Fibroblast of skin of left quadriceps (primary cell): ENCODE measurements around the gene DGCR6L.
"Not testable (repeated sequence)": the region's sequence is repeated elsewhere in the genome, so short reads cannot be mapped to it uniquely, and the experiment has no call there.

Experiments used
- DNase-seq, 2 experiments: peaks; one replicate each; pipeline ENCODE4 v3.0.0-alpha.2; 2013; ENCODE audit warnings: low read depth in 2 of 2

Gene DGCR6L

DNA sequence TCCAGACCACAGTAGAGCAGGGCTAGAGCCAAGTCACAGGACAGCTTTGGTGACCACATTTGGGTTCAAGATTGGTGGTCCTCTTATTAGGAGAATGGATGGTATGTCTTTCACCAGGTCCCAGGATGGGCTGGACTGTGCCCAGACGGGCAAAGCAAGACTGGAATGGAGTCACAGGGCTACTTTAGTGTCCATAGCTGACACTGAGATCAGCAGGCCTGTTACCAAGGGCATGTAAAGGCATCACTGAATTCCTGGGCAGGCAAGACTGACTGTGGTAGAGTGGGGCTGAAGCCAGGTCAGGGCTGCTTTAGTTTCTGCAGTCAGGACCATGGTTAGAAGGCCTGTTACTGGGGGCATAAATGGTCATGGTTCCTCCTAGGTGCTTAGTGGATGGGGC, 6.1 kb upstream of the DGCR6L start:
- not testable (repeated sequence) for DNase-seq

DNA sequence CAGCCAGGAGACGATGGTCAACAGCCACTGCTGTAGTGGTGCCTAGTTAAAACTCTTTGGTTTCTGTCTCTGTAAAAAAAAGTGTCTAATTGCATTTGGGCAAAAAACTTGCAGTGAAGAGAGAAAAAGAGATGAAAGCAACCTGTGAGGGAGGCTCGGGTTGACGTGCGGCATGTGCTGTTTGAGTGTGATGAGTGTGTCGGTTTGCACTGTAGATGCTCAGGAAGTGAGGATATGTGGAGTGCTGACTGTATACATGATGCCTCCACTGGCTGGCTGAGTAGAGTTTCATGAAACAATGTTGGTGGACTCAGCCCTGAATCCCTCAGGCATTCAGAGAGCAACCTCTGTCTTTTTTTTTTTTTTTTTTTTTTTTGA, 4.3 kb upstream of the DGCR6L start:
- DNase-seq: no peak

DNA sequence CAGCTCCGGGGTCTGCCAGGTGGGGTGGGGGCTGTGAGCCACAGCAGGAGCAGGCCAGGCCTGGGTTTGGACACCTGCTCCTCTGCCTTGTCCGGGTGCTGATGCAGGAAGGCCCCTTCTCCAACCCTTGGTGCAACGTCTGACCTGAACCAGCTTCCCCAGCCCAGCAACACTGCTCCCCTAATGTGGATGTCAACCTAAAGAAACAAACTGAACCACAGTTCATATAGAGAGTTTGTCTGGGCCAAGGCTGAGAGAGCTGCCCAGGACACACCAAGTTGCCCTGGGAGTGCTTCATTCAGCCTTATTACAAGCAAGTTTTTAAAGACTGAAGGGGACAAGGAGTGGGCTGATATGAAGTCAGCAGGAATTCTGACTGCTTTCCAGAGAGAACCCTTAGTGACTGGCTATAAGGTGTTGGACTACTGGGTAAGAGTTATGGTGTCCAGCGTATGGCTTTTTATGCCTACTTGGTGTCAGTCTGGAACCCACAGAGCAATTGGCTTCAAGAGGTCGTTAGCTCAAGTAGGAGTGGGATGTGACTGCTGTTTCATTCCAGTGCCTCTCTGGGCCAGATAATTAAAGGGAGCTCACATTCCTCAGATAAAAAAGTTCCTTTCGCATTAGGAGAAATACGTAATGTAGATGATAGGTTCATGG, 1.8 kb upstream of the DGCR6L start:
- not testable (repeated sequence) for DNase-seq

DNA sequence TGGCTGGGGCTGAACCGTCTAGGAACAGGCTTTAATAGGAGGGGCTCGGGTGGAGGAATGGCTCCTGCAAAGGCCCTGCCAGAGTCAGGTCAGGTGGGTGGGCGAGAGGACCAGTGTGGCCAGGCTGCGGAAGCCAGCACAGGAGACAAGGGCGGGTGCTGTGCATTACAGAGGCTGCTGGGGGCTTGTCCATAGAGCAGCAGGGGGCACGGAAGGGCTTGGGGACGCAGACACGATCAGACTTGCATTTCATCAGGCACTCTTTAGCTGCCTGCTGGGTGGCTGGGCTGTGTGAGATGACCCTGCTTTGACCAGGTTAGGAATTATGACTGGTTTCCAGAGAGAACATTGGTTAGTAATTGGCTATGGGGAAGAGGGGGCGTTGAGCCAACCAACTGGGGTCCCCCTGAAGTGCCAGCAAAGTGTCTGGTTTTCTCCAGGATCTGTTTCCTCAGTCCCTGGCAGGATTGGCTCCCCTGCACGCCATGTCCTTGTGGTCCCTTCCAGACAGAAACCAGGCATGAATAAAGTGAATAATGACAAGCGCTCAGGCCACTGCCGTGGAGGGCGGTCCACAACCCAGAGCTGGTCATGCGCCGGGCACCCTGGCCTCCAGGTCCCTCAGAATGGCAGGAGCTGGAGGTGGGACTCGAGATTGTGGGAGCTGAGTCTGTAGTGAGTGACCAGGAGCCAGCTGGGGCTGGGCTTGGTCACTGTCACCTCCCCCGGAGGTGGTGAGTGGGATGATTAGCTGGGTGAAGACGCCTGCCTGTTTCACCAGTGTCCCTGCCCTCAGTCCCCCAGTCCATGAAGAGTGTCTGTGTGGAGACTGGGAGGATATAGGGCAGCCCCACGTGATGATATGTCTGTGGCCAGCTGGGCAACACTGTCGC, 1.0 kb upstream of the DGCR6L start:
- DNase-seq: not testable (repeated sequence)

DNA sequence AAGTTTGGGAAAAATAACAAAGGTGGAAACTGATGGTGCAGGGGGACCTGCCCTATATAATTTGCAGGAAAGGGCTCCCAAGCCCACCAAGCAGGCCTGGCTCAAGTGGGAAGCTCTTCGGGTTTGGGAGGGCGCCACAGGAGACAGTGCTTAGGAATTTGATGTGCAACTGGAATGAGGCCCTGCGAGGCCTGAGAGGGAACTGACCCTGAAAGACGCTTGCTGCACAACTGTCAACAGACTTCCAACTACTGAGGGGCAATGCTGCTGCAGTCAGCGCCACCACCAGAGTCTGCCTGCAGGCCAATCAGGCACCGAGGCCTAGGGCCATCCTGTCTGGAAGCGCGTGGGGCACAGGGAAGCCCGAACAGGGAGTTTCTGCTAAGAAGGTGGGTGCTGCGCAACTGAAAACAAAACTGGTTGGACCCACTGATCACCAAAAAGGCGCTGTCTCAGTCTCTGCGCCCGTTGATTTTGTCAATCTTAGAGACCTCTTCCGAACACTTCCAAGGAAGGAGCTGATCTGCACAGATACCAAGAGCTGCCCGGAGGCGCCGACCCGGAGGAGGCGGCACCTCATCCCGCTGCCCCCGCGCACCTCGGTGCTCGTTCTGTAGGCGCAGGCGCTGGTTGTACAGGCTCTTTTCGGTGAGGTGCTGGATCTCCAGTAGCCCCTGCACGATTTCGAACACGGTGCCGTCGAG, 667 bp downstream of the DGCR6L start:
- DNase-seq: no peak

DNA sequence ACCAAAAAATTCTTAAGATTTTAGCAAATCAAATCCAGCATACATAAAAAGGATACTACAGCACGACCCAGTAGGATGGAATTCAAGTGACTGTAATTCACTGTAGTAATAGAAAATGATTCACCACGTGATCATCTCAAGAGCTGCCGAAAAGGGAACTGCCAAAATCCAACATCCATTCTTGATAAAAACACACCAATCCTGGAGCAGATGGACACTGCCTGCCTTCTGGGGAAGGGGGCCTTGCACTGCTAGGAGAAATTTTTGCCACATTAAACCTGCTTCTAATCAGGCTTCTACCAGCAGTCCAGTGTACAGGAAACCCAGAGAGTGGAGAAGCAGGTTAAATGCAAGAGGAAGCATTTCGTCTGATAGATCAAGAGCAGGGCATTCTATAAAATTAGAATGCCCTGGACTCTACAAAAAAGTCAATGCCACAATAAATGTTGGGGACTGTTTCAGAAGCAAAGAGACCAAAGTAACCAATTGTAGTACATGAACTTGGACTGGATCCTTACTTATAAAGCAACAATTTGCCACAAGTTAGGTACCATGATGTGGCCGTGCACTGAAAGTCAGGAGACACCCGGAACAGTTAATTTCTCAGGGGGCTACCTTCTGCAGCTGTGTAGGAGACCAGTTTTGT, 1.7 kb downstream of the DGCR6L start:
- DNase-seq: not testable (repeated sequence)

DNA sequence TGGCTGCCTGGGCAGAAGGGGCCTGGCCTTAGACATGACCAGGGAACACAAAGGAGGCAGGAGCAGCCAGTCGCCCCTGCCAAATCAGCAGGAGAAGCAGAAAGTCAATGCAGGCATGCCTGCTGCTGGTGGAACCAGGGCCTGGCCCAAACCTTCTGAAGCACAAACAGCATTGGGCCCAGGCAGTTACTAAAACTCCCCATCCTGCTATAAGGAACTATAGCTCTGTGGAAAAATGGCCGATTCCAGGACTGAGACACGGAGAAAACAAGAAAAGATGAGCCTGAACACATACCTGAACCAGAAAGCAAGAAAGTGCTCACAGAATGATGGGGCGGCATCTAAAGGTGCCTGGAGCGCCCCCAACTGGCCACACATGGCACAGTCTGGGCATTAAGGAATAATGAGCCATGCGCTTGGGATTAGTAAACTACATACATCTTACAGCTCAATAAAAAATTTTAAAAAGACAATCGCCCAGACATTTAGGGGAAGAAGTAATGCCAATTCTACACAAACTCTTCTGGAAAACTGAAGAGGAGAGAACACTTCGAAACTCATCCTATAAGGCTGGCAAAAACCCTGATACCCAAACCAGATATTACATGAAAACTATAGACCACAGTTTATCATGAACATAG, 2.3 kb downstream of the DGCR6L start:
- not testable (repeated sequence) for DNase-seq

DNA sequence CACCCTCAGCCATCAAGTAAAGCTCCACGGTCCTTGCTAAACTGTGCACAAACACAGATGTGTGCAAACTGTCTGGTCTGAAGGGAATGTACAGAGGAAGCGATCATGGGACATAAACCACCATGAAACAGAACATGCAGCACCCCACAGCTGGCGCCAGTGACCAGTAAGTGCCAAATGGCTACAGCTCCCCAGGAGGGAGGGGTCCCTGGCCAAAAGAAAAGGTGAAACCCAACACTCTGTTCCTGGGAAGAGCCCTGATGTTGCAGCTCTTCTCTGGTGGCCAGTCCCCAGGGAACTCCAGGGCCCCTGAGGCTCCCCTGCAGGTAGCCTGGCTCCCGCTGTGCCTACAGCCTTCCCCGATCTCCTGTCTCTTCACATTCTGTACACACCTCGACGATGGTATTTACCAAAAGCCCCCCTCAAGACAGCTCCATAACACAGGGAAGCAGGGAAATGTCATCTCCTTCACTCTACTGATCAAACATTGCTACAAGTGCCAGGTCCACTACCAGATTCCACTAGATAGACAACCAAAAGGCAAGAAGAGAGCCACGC, 2.9 kb downstream of the DGCR6L start:
- no peak for DNase-seq

DNA sequence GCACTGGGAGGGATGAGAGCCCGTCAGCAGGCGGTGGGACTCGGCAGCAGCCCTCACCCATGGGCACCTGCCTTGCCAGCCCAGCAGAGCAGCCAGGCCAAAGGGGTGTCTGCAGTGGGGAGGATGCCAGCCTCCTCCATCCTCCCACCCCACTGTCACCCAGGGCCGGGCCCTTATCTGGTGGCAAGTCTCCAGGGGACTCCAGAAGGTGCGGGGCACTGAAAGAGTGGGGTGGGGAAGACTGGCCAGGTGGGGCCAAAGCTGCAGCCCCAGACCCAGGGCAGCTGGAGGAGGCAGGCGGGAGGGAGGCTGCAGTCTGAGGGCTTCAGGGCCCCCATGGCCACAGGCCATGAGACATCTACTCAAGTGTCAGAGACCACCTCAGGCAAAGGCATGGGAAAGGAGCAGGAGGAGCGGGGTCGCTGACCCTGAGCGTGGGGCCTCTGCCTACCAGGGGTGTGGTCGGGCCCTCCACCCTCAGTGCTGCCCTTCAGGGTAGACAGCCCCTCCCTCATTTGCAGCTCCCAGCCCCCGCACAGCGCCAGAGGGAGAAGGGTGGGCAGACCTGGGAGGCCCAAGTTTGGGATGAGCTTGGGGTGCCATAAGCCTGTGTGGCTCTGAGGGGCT, 3.5 kb downstream of the DGCR6L start:
- no peak for DNase-seq

DNA sequence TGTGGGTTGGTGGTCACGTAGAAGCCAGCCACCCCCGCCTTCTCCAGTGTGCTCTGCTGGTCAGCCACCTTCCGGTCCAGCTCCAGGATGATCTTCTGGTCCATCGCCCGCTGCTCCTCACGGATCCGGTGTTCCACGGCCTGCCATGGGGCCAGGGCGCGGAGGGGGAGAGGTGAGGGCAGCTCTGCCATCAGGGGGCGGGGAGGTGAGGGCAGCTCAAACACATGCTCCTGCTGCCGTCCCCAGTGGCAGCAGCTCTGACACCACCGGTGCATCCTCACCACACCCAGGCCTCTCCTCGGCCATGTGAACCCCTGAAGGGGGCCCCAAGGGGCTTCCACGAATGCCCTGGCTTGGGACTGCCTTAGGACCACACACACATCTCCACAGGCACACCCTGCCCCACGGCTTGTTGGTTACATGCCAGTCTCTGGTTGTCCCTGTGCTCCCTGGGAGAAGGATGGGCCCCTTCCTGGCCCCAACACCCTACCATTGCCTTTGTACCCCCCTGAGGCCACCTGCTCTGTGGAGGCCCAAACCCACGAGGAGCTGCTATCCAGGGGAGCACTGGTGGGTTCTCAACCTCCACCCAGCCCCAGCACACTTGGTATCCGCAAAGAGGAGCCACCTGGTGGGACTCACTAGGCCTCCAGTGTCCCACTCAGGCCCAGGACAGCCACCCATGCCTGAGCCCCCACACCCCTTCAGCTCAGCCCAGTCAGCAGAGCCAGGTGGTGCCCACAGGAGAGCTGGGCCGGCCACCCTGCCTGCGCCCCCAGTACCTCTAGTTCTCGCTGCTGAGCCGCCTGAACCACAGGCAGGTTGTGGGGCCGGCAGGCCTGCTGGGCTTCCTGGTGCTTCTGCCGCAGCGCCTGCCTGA, 4.3 kb downstream of the DGCR6L start:
- DNase-seq: no peak

DNA sequence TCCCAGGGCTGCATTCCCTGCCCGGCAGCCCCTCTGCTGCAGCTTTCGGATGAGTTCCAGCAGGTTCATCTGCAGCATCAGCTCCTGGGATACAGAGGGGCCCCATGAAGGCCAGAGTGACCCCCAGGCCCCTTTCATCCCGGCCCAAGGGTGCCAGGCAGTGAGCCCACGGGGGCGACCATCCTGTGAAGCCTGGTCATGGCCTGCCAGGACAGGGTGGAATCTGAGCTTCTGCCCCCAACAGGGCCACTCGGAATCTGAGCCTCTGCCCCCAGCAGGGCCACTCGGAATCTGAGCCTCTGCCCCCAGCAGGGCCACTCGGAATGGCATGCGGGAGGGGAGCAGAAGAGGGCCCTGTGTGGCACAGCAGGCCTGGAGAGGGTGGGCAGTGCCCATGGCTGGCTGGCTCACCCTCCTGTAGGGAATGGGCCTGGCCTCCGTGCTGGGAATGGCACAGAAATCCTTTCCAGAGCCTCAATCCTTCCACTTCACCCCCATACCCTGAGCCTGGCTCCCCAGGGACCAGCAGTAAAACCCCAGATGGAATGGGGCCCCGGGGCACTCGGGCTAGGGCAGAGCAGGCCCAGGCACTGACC, 5.0 kb downstream of the DGCR6L start:
- DNase-seq: not testable (repeated sequence)

DNA sequence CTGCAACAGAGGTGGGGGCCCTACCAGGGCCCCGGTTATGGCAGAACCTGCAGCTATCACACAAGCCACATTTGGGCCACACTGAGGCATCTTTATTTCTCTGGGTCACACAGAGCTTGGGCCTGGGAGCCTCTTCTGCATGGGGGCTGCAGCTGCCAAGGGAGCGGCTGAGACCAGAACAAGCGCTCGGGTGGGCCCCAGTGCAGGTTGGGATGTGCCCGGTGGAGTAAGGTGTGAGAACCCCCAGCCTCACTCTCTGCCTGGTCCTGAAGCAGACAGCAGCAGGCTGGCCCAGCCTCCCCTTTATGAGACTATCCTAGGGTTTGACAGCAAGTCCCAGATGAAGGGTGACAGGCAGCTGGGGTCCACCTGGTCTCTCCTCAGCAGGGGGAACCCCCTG, 5.7 kb downstream of the DGCR6L start:
- not testable (repeated sequence) for DNase-seq

DNA sequence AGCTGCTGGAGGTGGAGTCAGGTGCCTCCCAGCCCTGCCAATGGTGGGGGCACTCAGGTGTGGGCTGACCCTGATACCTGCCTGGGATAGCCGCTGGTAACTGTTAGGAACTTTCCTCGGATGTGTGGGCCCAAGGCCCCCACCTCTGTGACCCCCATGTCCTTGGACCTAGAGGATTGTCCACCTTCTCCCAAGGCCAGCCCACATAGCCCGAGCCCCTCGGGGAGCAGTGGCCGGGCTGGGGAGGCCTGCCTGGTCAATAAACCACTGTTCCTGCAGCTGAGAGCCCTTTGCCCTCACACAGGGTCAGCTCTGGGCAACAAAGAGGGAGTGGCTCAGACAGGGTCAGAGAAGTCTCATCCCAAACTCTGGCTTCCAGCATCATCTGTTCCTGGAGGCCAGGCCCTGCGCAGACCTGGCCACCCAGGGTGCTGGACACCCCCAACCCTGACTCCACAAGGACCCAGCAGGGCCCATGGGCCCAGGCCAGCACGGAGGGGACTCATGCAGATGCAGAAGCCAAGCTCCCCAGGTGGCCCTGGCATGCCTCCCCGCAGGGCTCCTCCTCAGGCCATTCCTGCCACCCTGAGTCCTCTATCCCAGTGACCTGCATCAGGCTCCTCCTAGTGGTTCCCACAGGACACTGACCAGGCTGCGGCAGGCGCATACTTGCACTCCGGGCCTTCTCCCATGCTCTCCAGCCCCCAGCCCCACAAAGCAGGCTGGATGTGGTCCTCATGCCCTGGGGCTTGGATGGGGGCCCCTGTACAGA, 6.4 kb downstream of the DGCR6L start:
- DNase-seq: not testable (repeated sequence)

DNA sequence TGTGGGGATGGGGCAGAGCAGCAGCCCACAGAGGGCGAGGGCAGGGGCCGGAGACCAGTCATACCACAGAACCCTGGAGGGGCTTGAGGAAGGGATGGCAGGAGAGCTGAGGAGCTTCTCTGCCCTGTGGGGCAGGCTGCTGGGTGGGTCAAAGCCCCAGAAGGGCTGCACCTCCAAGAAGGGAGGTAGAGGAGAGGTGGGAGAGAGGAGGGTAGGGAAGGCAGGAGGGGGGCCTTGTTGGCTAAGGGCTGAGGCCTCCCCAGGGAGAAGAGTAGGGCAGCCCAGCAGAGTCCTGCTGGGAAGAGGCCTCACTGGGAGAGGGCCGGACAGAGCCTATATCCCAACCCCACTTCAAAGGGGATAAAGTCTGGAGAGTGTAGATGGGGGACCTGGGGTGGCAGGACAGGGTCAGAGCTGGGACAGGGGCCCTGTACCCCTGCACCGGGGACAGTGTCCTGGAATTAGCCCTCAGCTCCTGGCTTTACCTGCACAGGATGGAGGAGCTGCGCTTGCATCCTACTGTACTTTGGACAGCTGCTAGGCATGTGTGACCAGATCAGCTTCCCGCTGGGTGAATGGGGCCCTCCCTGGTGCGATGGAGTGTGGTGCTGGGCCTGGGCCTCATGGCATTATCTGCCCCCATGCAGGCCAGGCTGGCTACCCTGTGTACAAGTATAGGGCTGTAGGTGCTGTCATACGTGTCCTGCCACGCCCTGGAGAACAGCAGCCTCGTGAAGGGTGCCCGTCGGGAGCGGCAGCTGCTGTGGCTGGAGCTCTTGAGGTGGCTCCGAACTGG, 7.3 kb downstream of the DGCR6L start:
- no peak for DNase-seq

DNA sequence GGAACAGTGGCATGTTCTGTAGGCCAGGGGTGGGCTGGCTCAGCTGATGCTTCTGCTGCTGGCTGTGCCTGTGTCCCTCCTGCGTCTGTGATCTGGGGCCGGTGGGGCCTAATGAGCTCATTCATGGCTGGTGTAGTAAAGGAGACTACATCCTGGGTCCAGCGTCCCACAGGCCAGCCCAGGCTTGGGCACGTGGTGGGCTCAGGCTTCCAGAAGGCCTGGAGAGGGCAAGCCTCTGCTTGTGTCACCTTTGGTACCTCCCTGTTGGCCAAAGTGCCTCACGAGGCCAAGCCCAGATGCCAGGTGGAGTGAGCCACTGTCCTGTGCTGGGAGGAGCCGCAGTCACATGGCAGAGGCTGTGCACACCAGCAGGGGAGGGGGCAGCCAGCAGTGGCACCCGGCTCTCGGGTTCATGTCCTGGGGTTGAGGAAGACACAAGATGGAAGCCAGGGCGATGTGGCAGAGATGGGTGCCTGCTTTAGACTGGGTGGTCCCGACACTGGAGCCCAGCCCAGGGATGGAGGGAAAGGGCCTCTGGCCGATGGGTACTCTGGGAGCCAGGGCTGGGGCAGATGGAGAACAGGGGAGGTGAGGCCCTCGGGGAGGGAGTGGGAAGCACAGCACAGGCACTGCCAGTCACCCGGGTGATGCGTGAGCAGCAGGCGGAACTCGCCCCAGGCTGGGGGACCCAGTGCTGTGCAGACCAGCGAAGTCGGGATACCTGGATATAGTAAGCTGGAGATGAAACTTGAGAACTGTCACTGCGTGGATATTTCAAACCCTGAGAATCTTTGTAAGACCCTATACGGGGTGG, 8.4 kb downstream of the DGCR6L start:
- not testable (repeated sequence) for DNase-seq

DNA sequence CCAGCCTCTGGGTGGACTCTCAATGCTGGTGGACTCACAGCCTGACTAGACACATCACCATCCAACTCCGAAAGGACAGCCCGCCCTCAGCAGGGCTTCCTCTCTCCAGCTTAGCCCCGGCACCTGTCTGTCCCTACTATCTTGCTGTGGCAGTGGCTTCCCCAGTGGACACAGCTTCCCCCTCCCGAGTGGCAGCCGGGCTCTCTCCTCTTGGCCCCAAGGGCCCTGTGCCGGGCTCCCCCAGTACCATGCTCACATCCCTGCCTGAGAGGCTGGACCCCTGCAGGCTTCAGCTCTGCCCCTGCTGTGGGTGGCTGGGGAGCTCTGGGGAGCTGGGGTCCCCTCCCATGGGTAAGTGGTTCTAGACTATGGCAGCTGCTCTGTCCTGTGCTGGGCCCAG, 9.1 kb downstream of the DGCR6L start:
- not testable (repeated sequence) for DNase-seq

DNA sequence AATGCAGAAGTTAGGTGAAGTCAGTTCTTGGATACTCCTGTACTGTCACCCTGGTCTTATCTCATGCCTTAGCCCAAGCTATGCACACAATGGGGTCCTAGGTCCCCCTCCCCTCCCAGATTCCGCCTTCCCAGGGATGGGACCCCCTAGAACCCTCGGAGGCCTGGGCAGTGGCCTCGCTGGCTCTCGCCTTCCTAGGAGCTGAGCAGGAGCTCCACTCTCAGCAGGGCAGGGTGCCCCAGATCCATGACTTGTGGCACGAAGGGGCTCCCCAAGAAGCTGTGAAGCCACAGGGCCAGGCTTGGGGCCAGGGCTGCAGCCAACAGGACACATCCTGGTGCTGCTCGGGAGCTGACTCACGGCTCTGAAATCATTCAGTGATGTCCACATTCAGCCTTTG, 9.7 kb downstream of the DGCR6L start:
- DNase-seq: not testable (repeated sequence)
